Activated CD8-positive, alpha-beta memory T cell treated with anti-CD3 and anti-CD28 coated beads, Interleukin-2, amount 50 U/mL, for 48 hours (primary cell): ENCODE measurements around the gene PLAC8L1.
"Not testable (repeated sequence)": the region's sequence is repeated elsewhere in the genome, so short reads cannot be mapped to it uniquely, and the experiment has no call there.

ENCODE experiments used
- DNase-seq: peaks from one replicate; pipeline ENCODE4 v3.0.0-alpha.2; 2020

The PLAC8L1 gene

GRCh38 chr5:146105477-146105876 lies at the start of gene PLAC8L1:
PLAC8L1 (minus strand) TSS chr5:146105577; CDS start chr5:146104311, 1,266 bp downstream.
- no peak for DNase-seq

GRCh38 chr5:146151970-146152369 lies 46.6 kb upstream of the PLAC8L1 start:
- no peak for DNase-seq

GRCh38 chr5:146137967-146138403 lies 32.6 kb upstream of the PLAC8L1 start:
- DNase-seq = no peak

- DNase-seq = no peak
Measured at GRCh38 chr5:146130440-146131045, 25.2 kb upstream of the PLAC8L1 start.

GRCh38 chr5:146126068-146126467 lies 20.7 kb upstream of the PLAC8L1 start:
- DNase-seq = no peak

GRCh38 chr5:146124580-146124979 lies 19.2 kb upstream of the PLAC8L1 start:
- no peak for DNase-seq

- DNase-seq = not testable (repeated sequence)
Measured at GRCh38 chr5:146121451-146121850, 16.1 kb upstream of the PLAC8L1 start.

GRCh38 chr5:146118322-146118721 lies 12.9 kb upstream of the PLAC8L1 start:
- no peak for DNase-seq

- DNase-seq = not testable (repeated sequence)
Measured at GRCh38 chr5:146117216-146117615, 11.8 kb upstream of the PLAC8L1 start.

- no peak for DNase-seq
Measured at GRCh38 chr5:146116361-146116760, 11.0 kb upstream of the PLAC8L1 start.

- no peak for DNase-seq
Measured at GRCh38 chr5:146112476-146112875, 7.1 kb upstream of the PLAC8L1 start.

- DNase-seq = no peak
Measured at GRCh38 chr5:146111409-146111808, 6.0 kb upstream of the PLAC8L1 start.

GRCh38 chr5:146109379-146109778 lies 4.0 kb upstream of the PLAC8L1 start:
- DNase-seq = no peak

GRCh38 chr5:146108870-146109269 lies 3.5 kb upstream of the PLAC8L1 start:
- not testable (repeated sequence) for DNase-seq

- no peak for DNase-seq
Measured at GRCh38 chr5:146107901-146108300, 2.5 kb upstream of the PLAC8L1 start.

- no peak for DNase-seq
Measured at GRCh38 chr5:146103594-146103993, 1.8 kb downstream of the PLAC8L1 start.

- DNase-seq = no peak
Measured at GRCh38 chr5:146101646-146102045, 3.7 kb downstream of the PLAC8L1 start.

GRCh38 chr5:146098047-146098446 lies 7.3 kb downstream of the PLAC8L1 start:
- DNase-seq = no peak

GRCh38 chr5:146091881-146092280 lies 13.5 kb downstream of the PLAC8L1 start:
- no peak for DNase-seq

GRCh38 chr5:146089287-146089686 lies 16.1 kb downstream of the PLAC8L1 start:
- no peak for DNase-seq

GRCh38 chr5:146088098-146088497 lies 17.3 kb downstream of the PLAC8L1 start:
- no peak for DNase-seq

- DNase-seq = no peak
Measured at GRCh38 chr5:146084376-146084775, 21.0 kb downstream of the PLAC8L1 start.

- no peak for DNase-seq
Measured at GRCh38 chr5:146082798-146083197, 22.6 kb downstream of the PLAC8L1 start.

- DNase-seq = no peak
Measured at GRCh38 chr5:146081556-146081955, 23.8 kb downstream of the PLAC8L1 start.

- DNase-seq = no peak
Measured at GRCh38 chr5:146079695-146080373, 25.5 kb downstream of the PLAC8L1 start.
